Measurements from ENCODE around the gene GGTA1.
"Not testable (repeated sequence)": the region's sequence is repeated elsewhere in the genome, so short reads cannot be mapped to it uniquely, and the experiment has no call there.

GGTA1 gene

GRCh38 chr9:121498487-121499176 is 1.0 kb downstream of the GGTA1 start:
- DNase-seq, result peak; percentile 40

- peak; percentile 67 for DNase-seq
Observed at GRCh38 chr9:121498150-121498486, 1.5 kb downstream of the GGTA1 start.

GRCh38 chr9:121495976-121496375 is 3.7 kb downstream of the GGTA1 start:
- DNase-seq, result no peak

- no peak for DNase-seq
Observed at GRCh38 chr9:121494192-121494591, 5.5 kb downstream of the GGTA1 start.

GRCh38 chr9:121491111-121491510 is 8.5 kb downstream of the GGTA1 start:
- DNase-seq, result no peak

- DNase-seq, result no peak
Observed at GRCh38 chr9:121489344-121489743, 10.3 kb downstream of the GGTA1 start.

GRCh38 chr9:121486043-121486442 is 13.6 kb downstream of the GGTA1 start:
- no peak for DNase-seq

GRCh38 chr9:121485623-121486022 is 14.0 kb downstream of the GGTA1 start:
- DNase-seq, result no peak

GRCh38 chr9:121484651-121485446 is 14.8 kb downstream of the GGTA1 start:
- DNase-seq, result no peak

GRCh38 chr9:121483473-121484031 is 16.1 kb downstream of the GGTA1 start:
- DNase-seq, result no peak

- peak; percentile 13 for DNase-seq
Observed at GRCh38 chr9:121483049-121483448, 16.6 kb downstream of the GGTA1 start.

GRCh38 chr9:121478816-121479676 is 20.6 kb downstream of the GGTA1 start:
- DNase-seq, result no peak

GRCh38 chr9:121476156-121476555 is 23.5 kb downstream of the GGTA1 start:
- DNase-seq, result no peak

GRCh38 chr9:121474231-121474947 is 25.3 kb downstream of the GGTA1 start:
- no peak for DNase-seq

GRCh38 chr9:121473229-121473628 is 26.4 kb downstream of the GGTA1 start:
- DNase-seq, result no peak

GRCh38 chr9:121472446-121472845 is 27.2 kb downstream of the GGTA1 start:
- no peak for DNase-seq

- DNase-seq, result no peak
Observed at GRCh38 chr9:121466142-121466541, 33.5 kb downstream of the GGTA1 start.

- no peak for DNase-seq
Observed at GRCh38 chr9:121464968-121465367, 34.7 kb downstream of the GGTA1 start.

- DNase-seq, result no peak
Observed at GRCh38 chr9:121463026-121463807, 36.4 kb downstream of the GGTA1 start.

- no peak for DNase-seq
Observed at GRCh38 chr9:121459513-121459912, 40.1 kb downstream of the GGTA1 start.

- not testable (repeated sequence) for DNase-seq
Observed at GRCh38 chr9:121458449-121458848, 41.2 kb downstream of the GGTA1 start.
